Neural cell (in vitro differentiated cells): ENCODE results near the gene TGM4. TPM values are rescaled to one million over a fixed set of nuclear protein-coding genes. Genes with fewer than 3 reads are reported as not detected.

Experiments used
- H2AFZ ChIP-seq: fragments of 200-600, 300-800 bp; sonication (generic), shearing (Covaris generic); 2 replicates; pipeline ENCODE4 v1.6.0; 2014; ENCODE audit warnings: low read depth, mild to moderate bottlenecking, antibody characterized with exemption, low read length, moderate library complexity
- H3F3A ChIP-seq: fragments of 200-600 bp; shearing (Covaris generic); 2 replicates; pipeline ENCODE4 v1.6.1; 2016; ENCODE audit warnings: mild to moderate bottlenecking, moderate library complexity, mixed read lengths, antibody characterized with exemption, low read length; ENCODE audit not compliant: insufficient read depth, poor library complexity, severe bottlenecking
- H3K27ac ChIP-seq: fragments of 200-600, 300-800 bp; sonication (generic), shearing (Covaris generic); 2 replicates; pipeline ENCODE4 v1.5.1; 2014; ENCODE audit warnings: mild to moderate bottlenecking, low read length, moderate library complexity
- H3K27me3 ChIP-seq: fragments of 300-800, 200-600 bp; sonication (generic), shearing (Covaris generic); 2 replicates; pipeline ENCODE4 v1.6.0; 2014; ENCODE audit warnings: mild to moderate bottlenecking, low read depth, low read length, moderate library complexity; ENCODE audit not compliant: insufficient read depth
- H3K36me3 ChIP-seq: fragments of 300-800, 200-600 bp; sonication (generic), shearing (Covaris generic); 2 replicates; pipeline ENCODE4 v1.5.1; 2014; ENCODE audit warnings: mild to moderate bottlenecking, antibody characterized with exemption, low read length, moderate library complexity; ENCODE audit not compliant: insufficient read depth
- H3K4me2 ChIP-seq: fragments of 300-800, 200-600 bp; sonication (generic), shearing (Covaris generic); 2 replicates; pipeline ENCODE4 v1.6.0; 2014; ENCODE audit warnings: mild to moderate bottlenecking, low read length
- H3K4me3 ChIP-seq: fragments of 300-800, 200-600 bp; sonication (generic), shearing (Covaris generic); 2 replicates; pipeline ENCODE4 v1.5.1; 2014; ENCODE audit warnings: mild to moderate bottlenecking, low read length, moderate library complexity
- H3K79me2 ChIP-seq: fragments of 200-600 bp; shearing (Covaris generic); replicated peaks from 2 replicates; pipeline ENCODE4 v1.6.0; 2014; ENCODE audit warnings: mild to moderate bottlenecking, low read length, moderate library complexity; ENCODE audit not compliant: insufficient read depth
- H3K9ac ChIP-seq: fragments of 300-800, 200-600 bp; sonication (generic), shearing (Covaris generic); 2 replicates; pipeline ENCODE4 v1.6.1; 2016; ENCODE audit warnings: mild to moderate bottlenecking, low read length, mixed read lengths
- H3K9me2 ChIP-seq: fragments of 200-600 bp; shearing (Covaris generic); 2 replicates; pipeline ENCODE4 v1.6.1; 2016; ENCODE audit warnings: mild to moderate bottlenecking, low read length, mixed read lengths; ENCODE audit not compliant: insufficient read depth
- H3K9me3 ChIP-seq: fragments of 200-600, 300-800 bp; sonication (generic), shearing (Covaris generic); 2 replicates; pipeline ENCODE4 v1.6.1; 2016; ENCODE audit warnings: mild to moderate bottlenecking, mixed run types, low read length, moderate library complexity, mixed read lengths
- H4K20me1 ChIP-seq: fragments of 200-600 bp; shearing (Covaris generic); 2 replicates; pipeline ENCODE4 v1.6.1; 2016; ENCODE audit warnings: mild to moderate bottlenecking, mixed run types; ENCODE audit not compliant: insufficient read depth
- EP300 ChIP-seq: fragments of 450-650 bp; conservative IDR thresholded peaks from 2 replicates; pipeline ENCODE4 v1.6.1; 2014; ENCODE audit warnings: antibody characterized with exemption, mild to moderate bottlenecking, moderate library complexity; ENCODE audit not compliant: poor library complexity, severe bottlenecking
- EZH2 ChIP-seq: fragments of 200-600, 300-800 bp; shearing (Covaris generic), sonication (generic); IDR thresholded peaks from 2 replicates; pipeline ENCODE4 v1.6.1; 2014; ENCODE audit warnings: antibody characterized with exemption, low read length, borderline replicate concordance, mild to moderate bottlenecking; ENCODE audit not compliant: insufficient read depth, poor library complexity, severe bottlenecking
- MXI1 ChIP-seq: fragments of 450-650 bp; conservative IDR thresholded peaks from 2 replicates; pipeline ENCODE4 v1.6.1; 2014; ENCODE audit warnings: antibody characterized with exemption, mild to moderate bottlenecking; ENCODE audit not compliant: poor library complexity, severe bottlenecking
- POLR2AphosphoS5 ChIP-seq: IDR thresholded peaks from 2 replicates; pipeline ENCODE4 v1.6.1; 2012
- RAD21 ChIP-seq: fragments of 450-650 bp; conservative IDR thresholded peaks from 2 replicates; pipeline ENCODE4 v1.6.1; 2014; ENCODE audit warnings: antibody characterized with exemption, mild to moderate bottlenecking, moderate library complexity
- REST ChIP-seq: IDR thresholded peaks from 2 replicates; pipeline ENCODE4 v1.6.1; 2012; ENCODE audit warnings: borderline replicate concordance
- SMC3 ChIP-seq: fragments of 450-650 bp; conservative IDR thresholded peaks from 2 replicates; pipeline ENCODE4 v1.6.1; 2014; ENCODE audit warnings: antibody characterized with exemption, mild to moderate bottlenecking, moderate library complexity; ENCODE audit not compliant: poor library complexity
- TAF1 ChIP-seq: IDR thresholded peaks from 2 replicates; pipeline ENCODE4 v1.6.1; 2012; ENCODE audit warnings: low read depth
- polyA plus RNA-seq: library from polyadenylated mRNA; depleted of rRNA; stranded (reverse); fragments of >200 nt; gene quantifications from 2 replicates; pipeline ENCODE4 v1.2.3, GENCODE V29; 2014
- TF ChIP-seq, protein P1 (sequence below): fragments of 450-650 bp; IDR thresholded peaks from 2 replicates; pipeline ENCODE4 v1.5.1; 2014; ENCODE audit warnings: antibody characterized with exemption, mild to moderate bottlenecking, moderate library complexity; ENCODE audit not compliant: poor library complexity, severe bottlenecking

Gene TGM4
- polyA plus RNA-seq, 1 donor from 2014 or later, result not detected

DNA sequence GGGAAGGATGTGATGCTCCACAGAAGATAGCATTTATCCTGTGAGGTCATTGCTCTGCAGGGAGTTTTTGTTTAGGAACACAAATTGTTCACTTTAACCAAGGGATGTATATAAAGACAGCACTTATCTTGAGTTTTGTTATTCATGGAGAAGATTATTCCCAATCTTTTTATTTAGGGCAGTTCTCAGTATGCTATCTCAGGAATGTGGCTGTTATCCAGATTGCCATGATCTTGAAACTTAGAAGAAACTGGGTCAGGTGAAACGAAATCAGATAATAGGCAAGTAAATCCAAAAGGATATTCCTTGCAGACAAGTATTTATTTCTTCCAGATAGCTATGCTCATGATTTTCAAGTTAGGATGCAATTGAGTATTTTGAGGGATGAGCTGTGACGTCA, 32.0 kb upstream of the TGM4 start:
- H3F3A ChIP-seq, result no peaks in the 10 kb centered on the region
- H3K36me3 ChIP-seq, result no peaks in the 10 kb centered on the region
- H3K27me3 ChIP-seq, result no peaks in the 10 kb centered on the region
- H3K9me3 ChIP-seq, result no peaks in the 10 kb centered on the region
- H2AFZ ChIP-seq, result no peak overlapping the region
- H3K27ac ChIP-seq, result no peak overlapping the region
- no peaks in the 10 kb centered on the region for H3K79me2 ChIP-seq
- H3K4me3 ChIP-seq, result no peak overlapping the region
- H3K9me2 ChIP-seq, result no peaks in the 10 kb centered on the region
- TF ChIP-seq EP300 (no peak), REST (no peak), EZH2 (no peak), SMC3 (no peak), MXI1 (no peak), RAD21 (no peak), POLR2AphosphoS5 (no peak), TAF1 (no peak)
- TF ChIP-seq, protein P1, sequence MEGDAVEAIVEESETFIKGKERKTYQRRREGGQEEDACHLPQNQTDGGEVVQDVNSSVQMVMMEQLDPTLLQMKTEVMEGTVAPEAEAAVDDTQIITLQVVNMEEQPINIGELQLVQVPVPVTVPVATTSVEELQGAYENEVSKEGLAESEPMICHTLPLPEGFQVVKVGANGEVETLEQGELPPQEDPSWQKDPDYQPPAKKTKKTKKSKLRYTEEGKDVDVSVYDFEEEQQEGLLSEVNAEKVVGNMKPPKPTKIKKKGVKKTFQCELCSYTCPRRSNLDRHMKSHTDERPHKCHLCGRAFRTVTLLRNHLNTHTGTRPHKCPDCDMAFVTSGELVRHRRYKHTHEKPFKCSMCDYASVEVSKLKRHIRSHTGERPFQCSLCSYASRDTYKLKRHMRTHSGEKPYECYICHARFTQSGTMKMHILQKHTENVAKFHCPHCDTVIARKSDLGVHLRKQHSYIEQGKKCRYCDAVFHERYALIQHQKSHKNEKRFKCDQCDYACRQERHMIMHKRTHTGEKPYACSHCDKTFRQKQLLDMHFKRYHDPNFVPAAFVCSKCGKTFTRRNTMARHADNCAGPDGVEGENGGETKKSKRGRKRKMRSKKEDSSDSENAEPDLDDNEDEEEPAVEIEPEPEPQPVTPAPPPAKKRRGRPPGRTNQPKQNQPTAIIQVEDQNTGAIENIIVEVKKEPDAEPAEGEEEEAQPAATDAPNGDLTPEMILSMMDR, result no peak
- no peak overlapping the region for H3K4me2 ChIP-seq
- no peak overlapping the region for H3K9ac ChIP-seq
- H4K20me1 ChIP-seq, result no peaks in the 10 kb centered on the region

- no peaks in the 10 kb centered on the region for H3K9me3 ChIP-seq
- no peaks in the 10 kb centered on the region for H4K20me1 ChIP-seq
- no peak overlapping the region for H2AFZ ChIP-seq
- H3K4me2 ChIP-seq, result no peak overlapping the region
- no peaks in the 10 kb centered on the region for H3K36me3 ChIP-seq
- H3K27me3 ChIP-seq, result no peaks in the 10 kb centered on the region
- H3K79me2 ChIP-seq, result no peaks in the 10 kb centered on the region
- no peak overlapping the region for H3K27ac ChIP-seq
- H3K9ac ChIP-seq, result no peak overlapping the region
- H3K4me3 ChIP-seq, result no peak overlapping the region
- no peak for TF ChIP-seq EZH2
- no peak for TF ChIP-seq SMC3
- no peak for TF ChIP-seq MXI1
- TF ChIP-seq, protein P1, result no peak
- TF ChIP-seq EP300, result no peak
- TF ChIP-seq POLR2AphosphoS5, result no peak
- no peak for TF ChIP-seq REST
- H3K9me2 ChIP-seq, result no peaks in the 10 kb centered on the region
- H3F3A ChIP-seq, result no peaks in the 10 kb centered on the region
Measured at GRCh38 chr3:44845528-44846520, 28.6 kb upstream of the TGM4 start.
